ENCODE measurements around the gene CD86.

Gene CD86

GRCh38 chr3:122094125-122094524 lies 39.0 kb downstream of the CD86 start:
- H3K27me3 ChIP-seq (ENCODE audit: insufficient read depth, low read length) = no peaks in the 10 kb centered on the region
- H3K9me3 ChIP-seq (ENCODE audit: insufficient read depth, low read depth, low read length) = no peaks in the 10 kb centered on the region

DNA sequence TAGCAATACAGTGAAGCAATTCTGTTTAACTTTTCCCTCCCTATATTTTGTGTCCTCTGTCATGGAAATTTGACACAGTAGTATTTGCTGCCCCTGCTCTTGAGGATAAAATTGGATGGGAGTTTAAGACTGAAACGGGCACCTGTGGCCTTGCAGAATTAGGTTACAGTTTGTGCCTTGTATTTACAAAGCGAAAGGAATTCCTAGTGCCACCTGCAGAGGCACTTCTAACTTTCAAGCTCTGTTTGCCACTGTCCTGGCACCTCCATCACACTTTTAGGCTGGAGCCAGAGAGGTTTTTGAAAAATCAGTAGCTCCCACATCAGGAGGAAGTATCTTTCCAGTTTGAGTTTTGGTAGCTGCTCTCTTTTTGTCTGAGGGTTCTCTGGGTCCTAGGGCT lies 39.5 kb downstream of the CD86 start:
- no peaks in the 10 kb centered on the region for H3K9me3 ChIP-seq (ENCODE audit: insufficient read depth, low read depth, low read length)
- no peaks in the 10 kb centered on the region for H3K27me3 ChIP-seq (ENCODE audit: insufficient read depth, low read length)
- no peak overlapping the region for H3K9ac ChIP-seq (ENCODE audit: low read depth, low read length)
- H3K27ac ChIP-seq (ENCODE audit: low read depth, low read length) = no peak overlapping the region
- H3K36me3 ChIP-seq (ENCODE audit: insufficient read depth, low read length) = no peaks in the 10 kb centered on the region
- WGBS = 91% methylated on average over 2 of the region's 2 CpGs
- no peaks in the 10 kb centered on the region for H3K4me1 ChIP-seq (ENCODE audit: insufficient read depth, low read length)
- no peak overlapping the region for H3K4me3 ChIP-seq (ENCODE audit: low read length)

More at GRCh38 chr3:122094125-122094524, 39.0 kb downstream of the CD86 start:
- Histone ChIP-seq H3K27ac (ENCODE audit: low read depth, low read length) (no peak overlapping the region), H3K4me1 (ENCODE audit: insufficient read depth, low read length) (no peaks in the 10 kb centered on the region), H3K9ac (ENCODE audit: low read depth, low read length) (no peak overlapping the region), H3K4me3 (ENCODE audit: low read length) (no peak overlapping the region), H3K36me3 (ENCODE audit: insufficient read depth, low read length) (no peaks in the 10 kb centered on the region)
- WGBS = 93% methylated on average over 4 of the region's 4 CpGs

DNA sequence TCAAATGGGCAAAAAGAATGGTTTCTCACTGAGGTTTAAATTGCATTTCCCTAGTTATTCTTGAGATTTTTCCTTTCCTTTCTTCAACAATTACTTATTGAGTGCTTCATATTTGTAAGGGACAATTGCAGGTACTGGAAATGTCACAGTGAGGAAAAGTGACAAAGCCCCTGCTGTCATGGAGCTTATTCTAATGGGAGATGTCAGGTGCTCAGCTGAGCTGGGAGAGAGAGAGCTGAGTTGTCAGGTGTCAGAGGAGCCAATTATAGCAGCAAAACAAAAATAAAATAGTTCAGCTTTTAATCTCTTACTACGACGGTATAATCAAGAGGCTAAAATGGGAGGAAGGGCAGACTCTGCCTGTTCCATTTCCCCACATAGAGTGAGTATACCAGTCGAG lies 42.0 kb downstream of the CD86 start:
- no peak overlapping the region for H3K9ac ChIP-seq (ENCODE audit: low read depth, low read length)
- no peaks in the 10 kb centered on the region for H3K27me3 ChIP-seq (ENCODE audit: insufficient read depth, low read length)
- H3K4me3 ChIP-seq (ENCODE audit: low read length) = no peak overlapping the region
- H3K36me3 ChIP-seq (ENCODE audit: insufficient read depth, low read length) = no peaks in the 10 kb centered on the region
- 86% methylated on average over 3 of the region's 3 CpGs for WGBS
- H3K9me3 ChIP-seq (ENCODE audit: insufficient read depth, low read depth, low read length) = no peaks in the 10 kb centered on the region
- no peaks in the 10 kb centered on the region for H3K4me1 ChIP-seq (ENCODE audit: insufficient read depth, low read length)
- H3K27ac ChIP-seq (ENCODE audit: low read depth, low read length) = no peak overlapping the region

DNA sequence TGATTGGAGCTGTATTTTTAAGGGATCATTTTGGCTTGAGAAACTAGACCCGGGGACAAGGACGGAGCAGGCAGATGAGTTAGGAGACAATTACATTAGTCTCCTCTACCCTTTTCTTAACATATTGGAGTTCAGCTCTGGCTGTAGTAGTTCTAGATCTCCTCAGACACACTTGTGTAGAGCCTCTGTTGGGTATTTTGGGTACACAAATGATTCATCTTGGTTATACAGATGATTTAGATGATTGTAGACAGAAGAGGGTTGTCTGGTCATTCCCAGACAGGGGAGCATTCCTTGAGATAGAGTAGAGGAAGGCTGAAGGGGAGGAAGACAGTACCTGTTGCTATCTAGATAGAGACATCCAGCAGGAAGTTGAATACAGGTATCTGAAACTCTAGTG lies 43.4 kb downstream of the CD86 start:
- Histone ChIP-seq H3K9ac (ENCODE audit: low read depth, low read length) (no peak overlapping the region), H3K27ac (ENCODE audit: low read depth, low read length) (no peak overlapping the region), H3K4me1 (ENCODE audit: insufficient read depth, low read length) (no peaks in the 10 kb centered on the region), H3K27me3 (ENCODE audit: insufficient read depth, low read length) (no peaks in the 10 kb centered on the region), H3K4me3 (ENCODE audit: low read length) (no peak overlapping the region), H3K36me3 (ENCODE audit: insufficient read depth, low read length) (no peaks in the 10 kb centered on the region), H3K9me3 (ENCODE audit: insufficient read depth, low read depth, low read length) (no peaks in the 10 kb centered on the region)
- 93% methylated on average over 2 of the region's 2 CpGs for WGBS

DNA sequence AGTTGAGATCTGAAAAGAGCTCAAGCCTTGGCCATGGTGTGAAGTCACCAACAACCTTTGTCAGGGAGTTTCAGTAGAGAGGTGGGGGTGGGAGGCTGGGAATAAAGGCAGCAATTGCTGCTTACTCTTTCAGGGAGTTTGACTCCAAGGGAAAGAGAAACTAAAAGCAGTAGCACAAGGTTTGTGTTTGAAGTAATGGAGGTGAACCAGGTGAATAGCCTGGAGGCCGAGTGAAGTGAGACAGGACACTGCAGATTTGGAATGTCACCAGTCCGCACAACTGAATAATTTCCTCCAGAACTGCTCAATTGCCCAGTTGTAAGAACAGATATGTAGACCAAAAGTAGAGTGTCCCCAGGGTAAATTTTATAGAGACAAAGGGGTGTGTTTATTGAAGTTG lies 44.1 kb downstream of the CD86 start:
- H3K36me3 ChIP-seq (ENCODE audit: insufficient read depth, low read length) = no peaks in the 10 kb centered on the region
- H3K9me3 ChIP-seq (ENCODE audit: insufficient read depth, low read depth, low read length) = no peaks in the 10 kb centered on the region
- H3K9ac ChIP-seq (ENCODE audit: low read depth, low read length) = no peak overlapping the region
- H3K4me1 ChIP-seq (ENCODE audit: insufficient read depth, low read length) = no peaks in the 10 kb centered on the region
- no peak overlapping the region for H3K4me3 ChIP-seq (ENCODE audit: low read length)
- H3K27me3 ChIP-seq (ENCODE audit: insufficient read depth, low read length) = no peaks in the 10 kb centered on the region
- WGBS = 92% methylated on average over 2 of the region's 2 CpGs
- H3K27ac ChIP-seq (ENCODE audit: low read depth, low read length) = no peak overlapping the region

DNA sequence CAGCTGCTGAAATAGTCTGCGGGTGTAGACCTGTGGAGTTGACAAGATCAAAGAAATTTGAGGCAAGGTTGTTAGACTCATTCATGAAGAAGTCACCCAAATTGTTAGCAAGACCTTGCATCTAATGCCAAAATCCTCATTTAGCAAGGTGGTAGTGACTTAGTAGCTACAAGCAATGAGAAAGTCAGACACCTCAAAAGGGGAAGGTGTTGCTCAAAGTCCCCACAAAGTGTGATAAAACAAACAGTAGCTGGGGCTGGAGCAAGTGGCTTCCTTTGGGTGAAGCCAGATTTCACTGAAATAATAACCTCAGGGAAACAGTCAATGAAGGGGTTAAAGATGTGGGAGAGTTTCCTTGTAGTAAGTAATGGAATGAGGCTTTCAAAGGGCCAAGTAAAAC lies 44.9 kb downstream of the CD86 start:
- no peak overlapping the region for H3K27ac ChIP-seq (ENCODE audit: low read depth, low read length)
- no peaks in the 10 kb centered on the region for H3K36me3 ChIP-seq (ENCODE audit: insufficient read depth, low read length)
- H3K4me3 ChIP-seq (ENCODE audit: low read length) = no peak overlapping the region
- H3K9ac ChIP-seq (ENCODE audit: low read depth, low read length) = no peak overlapping the region
- 86% methylated on average over 1 of the region's 1 CpG for WGBS
- no peaks in the 10 kb centered on the region for H3K27me3 ChIP-seq (ENCODE audit: insufficient read depth, low read length)
- H3K9me3 ChIP-seq (ENCODE audit: insufficient read depth, low read depth, low read length) = no peaks in the 10 kb centered on the region
- H3K4me1 ChIP-seq (ENCODE audit: insufficient read depth, low read length) = no peaks in the 10 kb centered on the region

GRCh38 chr3:122100591-122101463 lies 45.7 kb downstream of the CD86 start:
- H3K4me1 ChIP-seq (ENCODE audit: insufficient read depth, low read length) = no peaks in the 10 kb centered on the region
- H3K4me3 ChIP-seq (ENCODE audit: low read length) = no peak overlapping the region
- WGBS = 82% methylated on average over 8 of the region's 8 CpGs
- no peaks in the 10 kb centered on the region for H3K9me3 ChIP-seq (ENCODE audit: insufficient read depth, low read depth, low read length)
- H3K9ac ChIP-seq (ENCODE audit: low read depth, low read length) = no peak overlapping the region
- H3K27me3 ChIP-seq (ENCODE audit: insufficient read depth, low read length) = no peaks in the 10 kb centered on the region
- no peak overlapping the region for H3K27ac ChIP-seq (ENCODE audit: low read depth, low read length)
- no peaks in the 10 kb centered on the region for H3K36me3 ChIP-seq (ENCODE audit: insufficient read depth, low read length)

DNA sequence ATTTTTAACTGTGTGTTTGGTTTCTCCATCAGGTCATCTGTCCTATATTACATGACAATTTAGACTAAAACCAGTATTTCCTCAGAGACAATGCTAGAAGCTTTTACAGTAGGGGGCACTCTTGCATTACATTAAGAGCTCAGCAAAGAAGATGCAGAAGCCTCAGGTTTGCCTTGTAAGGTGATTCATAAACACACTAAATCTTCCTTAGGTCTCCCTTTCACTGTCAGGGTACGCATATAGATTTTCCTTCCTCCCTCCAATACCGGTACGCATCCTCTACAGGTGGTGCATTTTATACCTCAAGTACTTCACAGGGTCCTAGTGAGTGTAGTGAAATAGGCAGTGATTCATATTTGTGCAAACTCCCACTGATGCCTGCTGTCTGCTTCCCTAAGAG lies 46.5 kb downstream of the CD86 start:
- Histone ChIP-seq H3K4me3 (ENCODE audit: low read length) (no peak overlapping the region), H3K9me3 (ENCODE audit: insufficient read depth, low read depth, low read length) (no peaks in the 10 kb centered on the region), H3K27ac (ENCODE audit: low read depth, low read length) (no peak overlapping the region), H3K36me3 (ENCODE audit: insufficient read depth, low read length) (no peaks in the 10 kb centered on the region), H3K4me1 (ENCODE audit: insufficient read depth, low read length) (no peaks in the 10 kb centered on the region), H3K9ac (ENCODE audit: low read depth, low read length) (no peak overlapping the region), H3K27me3 (ENCODE audit: insufficient read depth, low read length) (no peaks in the 10 kb centered on the region)
- WGBS = 34% methylated on average over 3 of the region's 3 CpGs

GRCh38 chr3:122102191-122102935 lies 47.2 kb downstream of the CD86 start:
- H3K9me3 ChIP-seq (ENCODE audit: insufficient read depth, low read depth, low read length) = no peaks in the 10 kb centered on the region
- H3K4me1 ChIP-seq (ENCODE audit: insufficient read depth, low read length) = no peaks in the 10 kb centered on the region
- no peaks in the 10 kb centered on the region for H3K36me3 ChIP-seq (ENCODE audit: insufficient read depth, low read length)
- H3K27me3 ChIP-seq (ENCODE audit: insufficient read depth, low read length) = no peaks in the 10 kb centered on the region
- no peak overlapping the region for H3K4me3 ChIP-seq (ENCODE audit: low read length)
- H3K27ac ChIP-seq (ENCODE audit: low read depth, low read length) = no peak overlapping the region
- 89% methylated on average over 4 of the region's 4 CpGs for WGBS
- H3K9ac ChIP-seq (ENCODE audit: low read depth, low read length) = no peak overlapping the region

DNA sequence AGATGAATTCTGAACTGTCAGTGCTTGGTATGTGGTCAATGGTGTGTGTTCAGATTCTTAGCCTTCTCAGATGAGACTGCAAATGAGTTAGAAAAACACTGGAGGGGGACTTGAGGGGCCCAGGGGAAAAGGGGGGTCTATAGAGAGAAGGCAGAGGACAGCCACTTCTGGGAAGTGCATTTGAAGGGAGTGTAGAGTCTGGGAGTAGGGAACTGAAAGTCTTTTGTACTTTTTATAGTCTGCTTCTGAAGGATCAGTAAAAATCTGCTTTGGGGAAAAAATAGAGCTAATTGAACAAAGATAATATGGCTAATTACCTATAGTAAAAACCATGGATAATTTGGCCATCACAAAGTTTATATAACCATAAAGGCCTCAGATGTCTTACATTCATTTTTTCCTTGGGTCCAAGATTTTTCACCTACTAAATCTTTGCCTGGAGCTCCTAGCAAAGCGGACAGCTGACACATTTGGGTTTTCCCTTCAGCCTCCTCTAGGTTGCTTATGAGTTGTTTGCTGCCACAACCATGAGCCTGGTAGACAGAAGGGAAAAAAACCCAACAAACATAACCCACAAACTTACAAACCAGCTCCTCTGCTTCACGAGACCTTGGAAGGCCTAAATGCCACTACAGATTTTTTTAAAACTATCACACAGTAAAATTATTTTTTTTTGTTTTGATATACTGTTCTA lies 48.8 kb downstream of the CD86 start:
- 100% methylated on average over 1 of the region's 2 CpGs for WGBS
- no peaks in the 10 kb centered on the region for H3K4me1 ChIP-seq (ENCODE audit: insufficient read depth, low read length)
- no peaks in the 10 kb centered on the region for H3K27me3 ChIP-seq (ENCODE audit: insufficient read depth, low read length)
- H3K36me3 ChIP-seq (ENCODE audit: insufficient read depth, low read length) = no peaks in the 10 kb centered on the region
- H3K9ac ChIP-seq (ENCODE audit: low read depth, low read length) = no peak overlapping the region
- H3K27ac ChIP-seq (ENCODE audit: low read depth, low read length) = no peak overlapping the region
- H3K9me3 ChIP-seq (ENCODE audit: insufficient read depth, low read depth, low read length) = no peaks in the 10 kb centered on the region
- no peak overlapping the region for H3K4me3 ChIP-seq (ENCODE audit: low read length)

DNA sequence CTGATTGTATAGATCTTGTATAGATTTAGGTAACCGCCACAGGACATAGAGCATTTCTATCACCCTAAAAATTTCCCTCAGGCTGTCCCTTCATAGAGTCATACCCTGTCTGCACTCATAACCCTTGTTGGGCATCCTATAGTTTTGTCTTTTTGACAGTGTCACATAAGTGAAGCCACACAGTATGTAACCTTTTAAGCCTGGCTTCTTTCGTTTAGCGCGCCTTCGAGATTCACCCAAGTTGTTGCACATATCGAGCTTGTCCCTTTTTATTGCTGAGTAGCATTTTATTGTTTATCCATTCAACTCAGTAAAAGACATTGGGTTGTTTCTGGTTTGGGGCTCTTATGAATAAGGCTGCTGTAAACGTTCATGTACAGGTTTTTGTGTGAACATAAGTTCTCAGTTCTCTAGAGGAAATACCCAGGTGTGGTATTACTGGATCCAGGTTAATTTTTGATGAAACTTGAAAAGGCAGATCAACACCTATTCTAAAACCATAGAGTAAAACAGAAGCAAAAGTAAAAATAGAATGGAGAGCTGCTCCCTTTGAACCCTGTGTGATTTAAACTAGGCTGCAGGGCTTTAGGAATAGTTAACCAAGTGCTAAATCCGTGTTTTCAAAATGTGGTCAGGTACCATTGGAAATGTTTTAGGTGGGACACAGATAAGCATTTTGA lies 49.5 kb downstream of the CD86 start:
- no peak overlapping the region for H3K4me3 ChIP-seq (ENCODE audit: low read length)
- H3K27ac ChIP-seq (ENCODE audit: low read depth, low read length) = no peak overlapping the region
- H3K4me1 ChIP-seq (ENCODE audit: insufficient read depth, low read length) = no peaks in the 10 kb centered on the region
- WGBS = 95% methylated on average over 8 of the region's 8 CpGs
- H3K9me3 ChIP-seq (ENCODE audit: insufficient read depth, low read depth, low read length) = no peaks in the 10 kb centered on the region
- H3K36me3 ChIP-seq (ENCODE audit: insufficient read depth, low read length) = no peaks in the 10 kb centered on the region
- no peak overlapping the region for H3K9ac ChIP-seq (ENCODE audit: low read depth, low read length)
- no peaks in the 10 kb centered on the region for H3K27me3 ChIP-seq (ENCODE audit: insufficient read depth, low read length)
